K562 (cell line): ENCODE results near the gene UBE2C. TPM values are rescaled to one million over a fixed set of nuclear protein-coding genes. Genes with fewer than 3 reads are reported as not detected.

ENCODE experiments used
- DPF2 ChIP-seq: fragments of 450-650 bp; IDR thresholded peaks from 2 replicates; pipeline ENCODE4 v1.6.1; 2016
- FOXK2 ChIP-seq, 2 experiments: fragments of 450-650 bp; IDR thresholded peaks in 1 of 2; conservative IDR thresholded peaks in 1 of 2; 2 replicates each; pipeline ENCODE4 v1.6.1; 2016; ENCODE audit warnings: low read depth in 2 of 2, mild to moderate bottlenecking in 1 of 2
- HDAC3 ChIP-seq: fragments of 450-650 bp; IDR thresholded peaks from 2 replicates; pipeline ENCODE4 v1.6.1; 2018; ENCODE audit warnings: borderline replicate concordance, mild to moderate bottlenecking, moderate library complexity; ENCODE audit not compliant: partially characterized antibody
- HMGXB4 ChIP-seq: sonication (generic); formaldehyde crosslinking; IDR thresholded peaks from 2 replicates; pipeline ENCODE4 v1.8.1; 2023; ENCODE audit warnings: mild to moderate bottlenecking, missing genetic modification reagents
- MTA2 ChIP-seq: fragments of 450-650 bp; IDR thresholded peaks from 2 replicates; pipeline ENCODE4 v1.6.1; 2016; ENCODE audit warnings: low read depth
- NFIC ChIP-seq: fragments of 450-650 bp; IDR thresholded peaks from 2 replicates; pipeline ENCODE4 v1.6.1; 2017; ENCODE audit warnings: mild to moderate bottlenecking, inconsistent platforms
- NR2C1 ChIP-seq, 2 experiments: fragments of 450-650 bp; IDR thresholded peaks; 2 replicates each; pipeline ENCODE4 v1.6.1; 2017; ENCODE audit warnings: mild to moderate bottlenecking in 2 of 2, antibody characterized with exemption in 1 of 2, inconsistent platforms in 1 of 2, missing compliant biosample characterization in 1 of 2, missing genetic modification characterization in 1 of 2
- NR2C2 ChIP-seq, 2 experiments: fragments of 200-800 bp in 1 of 2; sonication (Bioruptor generic) in 1 of 2; sonication (generic) in 1 of 2; formaldehyde crosslinking in 1 of 2; IDR thresholded peaks; 2 replicates each; pipeline versions ENCODE4 v1.6.1 to v1.8.0; 2016 to 2022; ENCODE audit warnings: mild to moderate bottlenecking in 1 of 2, missing compliant biosample characterization in 1 of 2, missing genetic modification characterization in 1 of 2, missing genetic modification reagents in 1 of 2
- RCOR1 ChIP-seq, 2 experiments: IDR thresholded peaks; 2 replicates each; pipeline ENCODE4 v1.6.1; 2012; ENCODE audit warnings: low read depth in 2 of 2, low read length in 2 of 2, borderline replicate concordance in 1 of 2, improper control_type of control experiment in 1 of 2
- RUNX1 ChIP-seq: sonication (generic); IDR thresholded peaks from 2 replicates; pipeline ENCODE4 v1.6.1; 2016; ENCODE audit warnings: antibody characterized with exemption, low read depth
- TCF7 ChIP-seq: sonication (generic); IDR thresholded peaks from 2 replicates; pipeline ENCODE4 v1.6.1; 2016; ENCODE audit warnings: antibody characterized with exemption, borderline replicate concordance
- TEAD4 ChIP-seq, 2 experiments: sonication (generic) in 1 of 2; formaldehyde crosslinking in 1 of 2; IDR thresholded peaks; 2 replicates each; pipeline versions ENCODE4 v1.6.1 to v1.8.0; 2012 to 2022; ENCODE audit warnings: borderline replicate concordance in 1 of 2, inconsistent platforms in 1 of 2, low read length in 1 of 2, mild to moderate bottlenecking in 1 of 2, missing genetic modification reagents in 1 of 2
- ZNF316 ChIP-seq: fragments of 450-650 bp; IDR thresholded peaks from 2 replicates; pipeline ENCODE4 v1.6.1; 2016
- ZNF592 ChIP-seq: fragments of 450-650 bp; IDR thresholded peaks from 2 replicates; pipeline ENCODE4 v1.6.1; 2017; ENCODE audit warnings: antibody characterized with exemption, mild to moderate bottlenecking
- polyA plus RNA-seq, 8 experiments: library from polyadenylated mRNA; depleted of rRNA in 4 of 8; stranded (reverse) in 5 of 8; unstranded in 3 of 8; fragments of >200 nt; fragmentation: Nextera tagmentation in 2 of 8; fragmentation: Illumina TruSeq in 1 of 8; extraction: Ambion mirVana in 2 of 8; extraction: Trizol in 1 of 8; gene quantifications; 2 replicates each; pipeline versions ENCODE4 v1.2.1 to v1.2.3, GENCODE V29; 2011 to 2014; ENCODE audit warnings: inconsistent platforms in 1 of 8, missing spikeins in 1 of 8
- total RNA-seq, 7 experiments: library from RNA; depleted of rRNA in 6 of 7; stranded (reverse); fragments of >200 nt in 6 of 7; fragmentation: Illumina TruSeq in 2 of 7; extraction: Trizol in 2 of 7; gene quantifications; 2 replicates each; pipeline versions ENCODE4 v1.2.1 to v1.2.3, GENCODE V29; 2011 to 2021; ENCODE audit warnings: low replicate concordance in 1 of 7
- TF ChIP-seq, protein P1 (sequence below): fragments of 250-450 bp; sonication (Bioruptor Pico); IDR thresholded peaks from 2 replicates; pipeline ENCODE4 v1.5.0; 2020; ENCODE audit warnings: mild to moderate bottlenecking, borderline replicate concordance

Gene UBE2C
- total and polyA plus RNA-seq, 9 of the 15 experiments (the other 6 are each of a cell fraction or from before 2014, with no cell fraction given): 0.51 to 1.6 (median 0.69) TPM

DNA sequence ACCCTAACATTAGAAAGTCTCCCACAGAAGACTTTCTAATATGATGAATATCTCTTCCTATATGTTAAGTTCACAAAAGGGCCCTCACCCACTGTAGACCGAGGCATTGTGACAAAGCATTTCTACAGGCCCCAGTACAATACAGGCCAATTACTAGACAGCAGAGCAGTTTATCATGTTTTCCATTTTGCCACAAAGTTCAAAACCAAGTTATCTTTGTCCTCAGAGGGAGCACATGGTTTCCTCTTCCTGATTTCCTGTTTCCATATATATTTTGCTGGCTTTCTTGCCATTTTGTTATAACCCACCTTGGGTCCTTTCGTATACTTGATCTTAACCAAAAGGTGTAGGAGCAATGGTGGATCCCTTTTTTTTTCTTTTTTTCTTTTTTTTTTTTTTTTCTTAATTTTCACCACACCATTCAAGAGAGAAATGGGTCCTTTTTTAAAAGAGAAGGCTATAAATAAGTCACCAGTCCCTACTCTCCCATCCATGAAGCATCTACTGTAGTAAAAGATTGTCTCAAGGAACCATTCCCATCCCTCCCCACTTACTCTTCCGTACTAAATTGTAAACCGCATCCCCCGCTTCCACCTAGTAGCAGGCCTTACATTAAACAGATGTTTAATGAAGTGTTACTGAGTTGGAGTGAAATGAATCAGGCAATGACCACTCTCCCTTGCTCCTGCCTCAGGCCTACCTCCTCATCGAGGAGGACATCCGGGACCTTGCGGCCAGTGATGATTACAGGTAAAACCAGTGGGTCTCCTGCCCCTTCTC lies 2.1 kb upstream of the UBE2C start (continued):
- no peak for TF ChIP-seq NR2C1 (IDR thresholded peaks at IDR 0.05)
- TF ChIP-seq NR2C1 (tag; IDR thresholded peaks at IDR 0.05): 0 out of 2 replicates have a peak, but pooled peaks have one; percentile 14
- no peak for TF ChIP-seq TCF7
- TF ChIP-seq NFIC: no peak
- TF ChIP-seq HDAC3: no peak
- TF ChIP-seq, protein P1, sequence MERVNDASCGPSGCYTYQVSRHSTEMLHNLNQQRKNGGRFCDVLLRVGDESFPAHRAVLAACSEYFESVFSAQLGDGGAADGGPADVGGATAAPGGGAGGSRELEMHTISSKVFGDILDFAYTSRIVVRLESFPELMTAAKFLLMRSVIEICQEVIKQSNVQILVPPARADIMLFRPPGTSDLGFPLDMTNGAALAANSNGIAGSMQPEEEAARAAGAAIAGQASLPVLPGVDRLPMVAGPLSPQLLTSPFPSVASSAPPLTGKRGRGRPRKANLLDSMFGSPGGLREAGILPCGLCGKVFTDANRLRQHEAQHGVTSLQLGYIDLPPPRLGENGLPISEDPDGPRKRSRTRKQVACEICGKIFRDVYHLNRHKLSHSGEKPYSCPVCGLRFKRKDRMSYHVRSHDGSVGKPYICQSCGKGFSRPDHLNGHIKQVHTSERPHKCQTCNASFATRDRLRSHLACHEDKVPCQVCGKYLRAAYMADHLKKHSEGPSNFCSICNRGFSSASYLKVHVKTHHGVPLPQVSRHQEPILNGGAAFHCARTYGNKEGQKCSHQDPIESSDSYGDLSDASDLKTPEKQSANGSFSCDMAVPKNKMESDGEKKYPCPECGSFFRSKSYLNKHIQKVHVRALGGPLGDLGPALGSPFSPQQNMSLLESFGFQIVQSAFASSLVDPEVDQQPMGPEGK (CRISPR knock-in tag): no peak
- TF ChIP-seq FOXK2 (conservative IDR thresholded peaks at IDR 0.05 in 1 of 2, IDR thresholded peaks at IDR 0.05 in 1 of 2; ENCODE audit: low read depth in 2 of 2): peak in 1 of 2 experiments; percentile 33; a peak in 1 of 4 replicates
- no peak for TF ChIP-seq RUNX1
- 0 out of 2 replicates have a peak, but pooled peaks have one; percentile 30 for TF ChIP-seq DPF2
- TF ChIP-seq HMGXB4: no peak
- 0 out of 2 replicates have a peak, but pooled peaks have one; percentile 16 for TF ChIP-seq MTA2
- TF ChIP-seq ZNF592: peak; percentile 85
- TF ChIP-seq NR2C2 (CRISPR knock-in tag; IDR thresholded peaks at IDR 0.05): no peak
- TF ChIP-seq NR2C2 (tag; IDR thresholded peaks at IDR 0.05): 0 out of 2 replicates have a peak, but pooled peaks have one; percentile 28
- TF ChIP-seq ZNF316: peak; percentile 16; the same call in 1 of the 2 replicates
- TF ChIP-seq TEAD4 (IDR thresholded peaks at IDR 0.05; ENCODE audit: low read length): peak; percentile 22; the same call in 1 of the 2 replicates
- no peak for TF ChIP-seq TEAD4 (CRISPR knock-in tag; IDR thresholded peaks at IDR 0.05; ENCODE audit: borderline replicate concordance)
- peak in 1 of 2 experiments; percentile 21; a peak in 1 of 4 replicates for TF ChIP-seq RCOR1 (IDR thresholded peaks at IDR 0.05; ENCODE audit: borderline replicate concordance in 1 of 2, low read depth in 2 of 2, low read length in 2 of 2)
